Endothelial cell (in vitro differentiated cells): ENCODE measurements around the gene COG6. TPM values are rescaled to one million over a fixed set of nuclear protein-coding genes. Genes with fewer than 3 reads are reported as not detected.

Experiments
- DNase-seq: peaks from one replicate; pipeline ENCODE4 v3.0.0; 2021; ENCODE audit warnings: low spot score
- H3K27ac Mint-ChIP-seq: one replicate; pipeline ENCODE4 v1.8.0; 2021; ENCODE audit warnings: mixed read lengths, inconsistent platforms; ENCODE audit not compliant: unreplicated experiment
- H3K27me3 Mint-ChIP-seq: one replicate; pipeline ENCODE4 v1.8.0; 2021; ENCODE audit warnings: mild to moderate bottlenecking, moderate library complexity, mixed read lengths, inconsistent platforms; ENCODE audit not compliant: unreplicated experiment
- H3K36me3 Mint-ChIP-seq: one replicate; pipeline ENCODE4 v1.8.0; 2021; ENCODE audit warnings: mild to moderate bottlenecking, low read depth, mixed read lengths, inconsistent platforms; ENCODE audit not compliant: unreplicated experiment
- H3K4me1 Mint-ChIP-seq: one replicate; pipeline ENCODE4 v1.8.0; 2021; ENCODE audit warnings: mild to moderate bottlenecking, mixed read lengths, inconsistent platforms; ENCODE audit not compliant: unreplicated experiment
- H3K4me3 Mint-ChIP-seq: one replicate; pipeline ENCODE4 v1.8.0; 2021; ENCODE audit warnings: mild to moderate bottlenecking, mixed read lengths, inconsistent platforms; ENCODE audit not compliant: unreplicated experiment
- H3K9me3 Mint-ChIP-seq: one replicate; pipeline ENCODE4 v1.8.0; 2021; ENCODE audit warnings: mixed read lengths, inconsistent platforms; ENCODE audit not compliant: unreplicated experiment
- CTCF ChIP-seq: fragments of 200-600 bp; sonication (generic); IDR thresholded peaks from one replicate; pipeline ENCODE4 v1.5.0; 2021; ENCODE audit warnings: antibody characterized with exemption; ENCODE audit not compliant: unreplicated experiment
- total RNA-seq: library from RNA; stranded (reverse); fragmentation: NEBNext Ultra II Directional; extraction: Animal tissue kit (Norgen Biotek cat#: 25700); gene quantifications from one replicate; pipeline ENCODE4 v1.2.1, GENCODE V29; 2021; ENCODE audit not compliant: unreplicated experiment

Gene COG6
- total RNA-seq, 1 donor from 2014 or later, result 34.1 TPM

GRCh38 chr13:39779337-39780265 is 124.1 kb downstream of the COG6 start:
- Mint-ChIP-seq H3K36me3 (no peaks in the 10 kb centered on the region), H3K4me1 (peaks cover 22% of the 10 kb centered on the region), H3K27me3 (no peaks in the 10 kb centered on the region), H3K4me3 (no peak overlapping the region), H3K9me3 (no peaks in the 10 kb centered on the region), H3K27ac (no peak overlapping the region)
- no peak for TF ChIP-seq CTCF
- DNase-seq, result no peak

- Mint-ChIP-seq H3K4me3 (no peak overlapping the region), H3K36me3 (no peaks in the 10 kb centered on the region), H3K27me3 (no peaks in the 10 kb centered on the region), H3K27ac (no peak overlapping the region), H3K9me3 (no peaks in the 10 kb centered on the region), H3K4me1 (peaks cover 31% of the 10 kb centered on the region)
- DNase-seq, result no peak
- TF ChIP-seq CTCF, result no peak
Observed at GRCh38 chr13:39780711-39781110, 125.2 kb downstream of the COG6 start.

GRCh38 chr13:39781381-39781780 is 125.9 kb downstream of the COG6 start:
- TF ChIP-seq CTCF, result no peak
- Mint-ChIP-seq H3K4me1 (peaks cover 36% of the 10 kb centered on the region), H3K27me3 (no peaks in the 10 kb centered on the region), H3K36me3 (no peaks in the 10 kb centered on the region), H3K4me3 (no peak overlapping the region), H3K9me3 (no peaks in the 10 kb centered on the region), H3K27ac (no peak overlapping the region)
- no peak for DNase-seq

- H3K27ac Mint-ChIP-seq, result no peak overlapping the region
- no peaks in the 10 kb centered on the region for H3K27me3 Mint-ChIP-seq
- peaks cover 41% of the 10 kb centered on the region for H3K4me1 Mint-ChIP-seq
- DNase-seq, result no peak
- no peak for TF ChIP-seq CTCF
- H3K36me3 Mint-ChIP-seq, result peaks cover 1% of the 10 kb centered on the region
- H3K4me3 Mint-ChIP-seq, result no peak overlapping the region
- no peaks in the 10 kb centered on the region for H3K9me3 Mint-ChIP-seq
Observed at GRCh38 chr13:39783051-39783450, 127.6 kb downstream of the COG6 start.

- no peak for DNase-seq
- no peak for TF ChIP-seq CTCF
- peaks cover 4% of the 10 kb centered on the region for H3K36me3 Mint-ChIP-seq
- no peaks in the 10 kb centered on the region for H3K27me3 Mint-ChIP-seq
- H3K9me3 Mint-ChIP-seq, result peaks cover 1% of the 10 kb centered on the region
- no peak overlapping the region for H3K27ac Mint-ChIP-seq
- peaks cover 45% of the 10 kb centered on the region for H3K4me1 Mint-ChIP-seq
- no peak overlapping the region for H3K4me3 Mint-ChIP-seq
Observed at GRCh38 chr13:39784347-39784746, 128.9 kb downstream of the COG6 start.
